Fibroblast of lung (primary cell): Measurements from ENCODE around the gene PDGFA.

Experiments used
- EZH2 ChIP-seq: IDR thresholded peaks from 2 replicates; pipeline ENCODE4 v1.5.1; 2012; ENCODE audit warnings: low read length, control low read depth, mild to moderate bottlenecking; ENCODE audit errors: missing control alignments
- TF ChIP-seq, protein P1 (sequence below), 2 donors: IDR thresholded peaks in 1 of 2; conservative IDR thresholded peaks in 1 of 2; 1 replicate in 1 of 2; 2 replicates in 1 of 2; pipeline ENCODE4 v1.5.1; 2011 to 2012; ENCODE audit warnings: low read length in 2 of 2, control low read depth in 1 of 2, inconsistent platforms in 1 of 2, low read depth in 1 of 2, mild to moderate bottlenecking in 1 of 2

DNA sequence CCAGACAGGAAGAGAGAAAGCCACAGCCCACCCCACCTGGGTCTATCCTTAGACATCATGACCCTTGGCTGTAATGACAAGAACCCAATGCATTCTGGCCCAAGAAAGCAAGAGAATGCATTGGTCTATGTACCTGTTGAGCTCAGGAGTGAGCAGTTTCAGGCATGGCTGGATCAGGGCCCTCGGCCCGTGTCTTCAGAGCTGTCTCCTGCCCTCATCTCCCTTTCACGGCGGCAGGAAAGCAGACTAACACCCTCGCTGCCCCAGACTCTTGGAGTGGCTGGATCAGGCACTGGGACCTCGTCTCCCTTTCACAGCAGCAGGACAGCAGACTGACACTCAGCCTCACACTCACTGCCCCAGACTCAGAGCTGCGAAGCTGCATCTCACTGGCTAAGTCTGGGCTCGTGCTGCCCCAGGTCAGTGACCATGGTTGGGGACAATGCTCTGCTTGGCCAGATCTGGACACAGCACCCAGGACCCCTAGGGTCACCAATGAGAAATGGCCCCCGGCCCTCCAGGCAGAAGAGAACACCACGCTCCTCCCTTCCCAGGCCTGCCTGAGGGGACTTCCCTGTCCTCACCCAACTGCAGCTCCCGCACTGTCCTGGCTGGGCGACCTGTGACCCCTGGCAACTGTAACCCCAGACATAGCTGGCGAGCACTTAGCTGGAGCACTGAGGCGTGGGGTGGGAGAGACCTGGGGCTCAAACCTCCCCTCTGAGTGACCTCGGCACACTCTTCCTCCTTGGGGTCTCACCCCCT lies 12.9 kb upstream of the PDGFA start:
- TF ChIP-seq, protein P1, sequence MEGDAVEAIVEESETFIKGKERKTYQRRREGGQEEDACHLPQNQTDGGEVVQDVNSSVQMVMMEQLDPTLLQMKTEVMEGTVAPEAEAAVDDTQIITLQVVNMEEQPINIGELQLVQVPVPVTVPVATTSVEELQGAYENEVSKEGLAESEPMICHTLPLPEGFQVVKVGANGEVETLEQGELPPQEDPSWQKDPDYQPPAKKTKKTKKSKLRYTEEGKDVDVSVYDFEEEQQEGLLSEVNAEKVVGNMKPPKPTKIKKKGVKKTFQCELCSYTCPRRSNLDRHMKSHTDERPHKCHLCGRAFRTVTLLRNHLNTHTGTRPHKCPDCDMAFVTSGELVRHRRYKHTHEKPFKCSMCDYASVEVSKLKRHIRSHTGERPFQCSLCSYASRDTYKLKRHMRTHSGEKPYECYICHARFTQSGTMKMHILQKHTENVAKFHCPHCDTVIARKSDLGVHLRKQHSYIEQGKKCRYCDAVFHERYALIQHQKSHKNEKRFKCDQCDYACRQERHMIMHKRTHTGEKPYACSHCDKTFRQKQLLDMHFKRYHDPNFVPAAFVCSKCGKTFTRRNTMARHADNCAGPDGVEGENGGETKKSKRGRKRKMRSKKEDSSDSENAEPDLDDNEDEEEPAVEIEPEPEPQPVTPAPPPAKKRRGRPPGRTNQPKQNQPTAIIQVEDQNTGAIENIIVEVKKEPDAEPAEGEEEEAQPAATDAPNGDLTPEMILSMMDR (conservative IDR thresholded peaks at IDR 0.05 in 1 of 2, IDR thresholded peaks at IDR 0.05 in 1 of 2; ENCODE audit: low read depth in 1 of 2, low read length in 2 of 2): no peak
- TF ChIP-seq EZH2: no peak
